IPS-18c (cell line): Measurements from ENCODE around the gene DDX1.

ENCODE experiments used
- H3K4me3 ChIP-seq: 2 replicates; pipeline ENCODE4 v1.7.0; 2013; ENCODE audit warnings: low read depth, mild to moderate bottlenecking, low read length, moderate library complexity; ENCODE audit not compliant: insufficient read depth
- H3K9me3 ChIP-seq: one replicate; pipeline ENCODE4 v1.6.1; 2013; ENCODE audit warnings: mild to moderate bottlenecking, low read length, moderate library complexity; ENCODE audit not compliant: control insufficient read depth, insufficient read depth

DDX1 gene

DNA sequence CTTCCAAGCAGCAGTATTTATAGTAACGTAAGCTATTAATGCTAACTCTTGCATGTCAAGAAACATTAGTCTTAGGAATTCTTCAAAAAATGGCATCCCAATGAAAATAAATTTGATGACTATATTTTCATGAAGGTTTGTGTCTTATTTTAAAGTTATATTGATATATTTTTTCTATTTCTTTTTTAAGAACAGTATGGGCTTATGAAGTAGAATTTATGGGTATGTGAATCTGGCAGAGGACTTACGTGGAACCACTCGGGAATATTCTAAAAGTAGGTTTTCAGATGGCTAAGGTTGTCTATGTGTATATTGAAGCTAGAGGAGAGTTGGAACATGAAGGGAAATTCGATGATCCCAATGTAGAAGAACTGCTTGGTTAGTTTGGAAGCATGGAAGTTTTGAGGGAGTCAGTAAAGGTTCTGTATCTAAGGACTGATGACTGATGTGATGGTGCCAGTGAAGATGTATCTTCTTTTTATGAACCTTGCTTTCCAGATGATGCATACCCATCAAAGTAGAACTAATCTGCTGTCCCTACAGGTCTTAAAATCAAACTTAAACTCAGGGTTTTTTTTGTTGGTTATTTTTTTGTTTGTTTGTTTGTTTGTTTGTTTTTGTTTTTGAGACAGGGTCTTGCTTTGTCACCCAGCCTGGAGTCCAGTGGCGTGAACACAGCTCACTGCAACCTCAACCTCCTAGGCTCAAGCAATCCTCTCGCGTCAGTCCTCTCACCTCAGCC lies 39.5 kb downstream of the DDX1 start:
- Histone ChIP-seq H3K4me3 (no peak overlapping the region), H3K9me3 (no peaks in the 10 kb centered on the region)

DNA sequence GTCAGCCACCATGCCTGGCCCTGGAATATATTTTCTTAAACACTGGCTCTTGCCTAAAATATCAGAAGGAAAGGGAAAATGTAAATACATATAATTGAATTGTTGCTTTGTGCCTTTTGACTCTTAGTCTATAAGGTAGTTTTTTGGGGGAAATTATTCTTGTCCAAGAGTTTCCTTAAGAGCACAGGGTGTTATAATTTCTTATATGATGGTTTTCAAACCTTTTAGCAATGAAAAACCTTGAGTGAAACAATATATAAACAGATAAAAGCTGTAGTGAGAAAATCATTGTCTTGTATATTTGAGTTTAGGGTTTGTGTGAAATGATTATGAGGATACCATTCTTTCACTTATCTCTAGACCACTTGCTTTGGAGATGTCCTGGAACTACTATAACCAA lies 40.2 kb downstream of the DDX1 start:
- no peak overlapping the region for H3K4me3 ChIP-seq

DNA sequence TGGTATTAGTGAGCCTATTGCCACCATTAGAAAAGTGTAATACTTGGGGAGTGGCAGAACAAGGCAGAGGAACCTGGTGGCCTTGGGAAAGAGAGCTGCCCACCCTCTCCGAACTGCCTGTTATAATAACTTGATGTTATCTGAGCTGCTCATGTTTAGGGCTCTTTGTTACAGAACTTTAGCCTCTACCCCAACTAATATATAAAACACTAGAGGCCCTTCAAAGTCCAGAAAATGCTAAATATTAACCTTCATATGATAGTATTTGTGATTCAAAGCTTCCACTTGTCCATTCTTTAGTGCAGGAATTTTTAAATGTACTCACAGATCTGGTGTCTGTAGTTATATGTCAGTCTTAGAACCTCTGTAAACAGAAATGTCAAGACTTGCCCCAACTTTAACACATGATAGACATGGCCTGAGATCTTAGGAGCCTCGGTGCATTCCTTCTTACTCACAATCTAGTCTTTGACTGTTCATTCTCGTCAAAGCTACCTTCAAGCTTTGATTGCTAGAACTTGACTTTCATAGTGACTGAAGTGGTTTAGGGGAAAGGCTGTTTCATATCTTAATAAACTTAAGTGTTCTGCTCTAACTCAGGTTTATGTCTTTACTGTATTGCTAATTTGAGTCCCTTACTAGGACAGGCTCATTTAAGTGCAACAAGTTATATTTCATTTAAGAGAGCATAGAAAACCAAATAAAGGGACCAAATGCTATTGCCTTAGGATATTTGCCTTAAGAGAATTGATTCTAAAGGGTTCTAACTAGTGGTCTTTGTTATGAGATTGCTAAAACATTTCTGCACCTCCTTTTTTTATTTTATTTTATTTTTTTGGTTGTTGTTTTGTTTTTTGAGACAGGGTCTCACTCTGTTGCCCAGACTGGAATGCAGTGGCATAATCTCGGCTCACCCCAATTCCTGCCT lies 41.6 kb downstream of the DDX1 start:
- no peaks in the 10 kb centered on the region for H3K9me3 ChIP-seq
- no peak overlapping the region for H3K4me3 ChIP-seq

More for the DNA sequence above, 40.2 kb downstream of the DDX1 start:
- H3K9me3 ChIP-seq, result no peaks in the 10 kb centered on the region

DNA sequence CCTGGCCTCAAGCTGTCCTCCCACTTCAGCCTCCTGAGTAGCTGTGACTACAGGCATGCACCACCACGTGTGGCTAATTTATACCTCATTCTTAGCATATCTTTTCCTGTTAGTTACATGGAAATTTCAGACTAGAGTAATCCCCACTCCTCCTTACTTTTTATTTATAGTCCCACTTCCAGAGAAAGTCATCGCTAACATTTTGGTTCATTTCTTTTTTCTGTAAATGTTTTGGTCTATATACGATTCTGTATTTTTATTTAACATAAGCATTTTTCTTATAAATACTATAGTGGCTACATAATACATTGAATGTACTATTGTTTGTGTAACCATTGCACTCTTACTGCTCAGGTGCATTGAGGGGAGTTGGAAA lies 42.3 kb downstream of the DDX1 start:
- Histone ChIP-seq H3K4me3 (no peak overlapping the region), H3K9me3 (no peaks in the 10 kb centered on the region)

- Histone ChIP-seq H3K9me3 (no peaks in the 10 kb centered on the region), H3K4me3 (no peak overlapping the region)
Measured at GRCh38 chr2:15634846-15635490, 43.3 kb downstream of the DDX1 start.

GRCh38 chr2:15636972-15637785 lies 45.5 kb downstream of the DDX1 start:
- H3K4me3 ChIP-seq, result no peak overlapping the region
- no peaks in the 10 kb centered on the region for H3K9me3 ChIP-seq

DNA sequence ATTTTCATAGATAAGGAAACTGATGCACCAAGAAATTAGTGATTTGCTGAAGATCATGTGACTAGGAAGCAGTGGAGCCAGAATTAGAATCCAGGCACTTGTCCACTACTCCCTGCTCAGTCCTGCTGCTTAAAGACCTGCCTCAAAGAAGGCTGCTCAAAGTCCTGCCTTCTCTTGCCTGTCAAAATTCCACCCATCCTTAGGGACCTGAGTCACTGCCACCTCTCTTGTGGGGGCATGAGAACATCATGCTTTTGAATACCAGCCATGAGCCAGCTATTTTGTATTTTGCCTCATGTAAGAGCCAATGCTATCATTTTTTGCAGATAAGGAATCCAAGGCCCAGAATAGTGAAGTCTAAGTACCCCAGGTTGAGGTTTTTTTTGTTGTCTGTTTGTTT lies 47.1 kb downstream of the DDX1 start:
- Histone ChIP-seq H3K9me3 (no peaks in the 10 kb centered on the region), H3K4me3 (no peak overlapping the region)

GRCh38 chr2:15639323-15640251 lies 47.9 kb downstream of the DDX1 start:
- H3K9me3 ChIP-seq, result no peaks in the 10 kb centered on the region
- H3K4me3 ChIP-seq, result no peak overlapping the region

DNA sequence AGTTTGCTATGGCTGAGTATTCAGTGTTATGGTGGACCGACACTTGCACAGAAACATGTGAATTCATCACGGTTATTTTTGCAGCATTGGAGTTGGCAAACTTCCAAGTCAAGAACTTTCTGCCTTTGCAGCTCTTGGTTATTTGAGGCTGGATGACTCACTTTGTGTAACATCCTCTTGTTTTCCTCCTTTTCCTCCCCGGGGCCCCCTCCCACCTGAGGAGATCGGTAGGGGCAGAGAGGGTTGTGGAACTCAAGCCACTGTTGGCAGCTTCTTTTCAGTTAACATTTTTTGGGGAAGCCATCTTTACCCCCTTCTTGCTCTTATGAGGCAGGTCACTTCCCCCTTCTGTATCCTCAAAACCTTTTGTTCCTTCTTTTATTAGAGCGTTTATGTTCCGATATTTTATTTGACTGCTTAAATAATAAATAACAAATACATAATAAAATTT lies 48.6 kb downstream of the DDX1 start:
- Histone ChIP-seq H3K4me3 (no peak overlapping the region), H3K9me3 (no peaks in the 10 kb centered on the region)

- Histone ChIP-seq H3K4me3 (no peak overlapping the region), H3K9me3 (no peaks in the 10 kb centered on the region)
Measured at GRCh38 chr2:15640784-15641183, 49.1 kb downstream of the DDX1 start.

DNA sequence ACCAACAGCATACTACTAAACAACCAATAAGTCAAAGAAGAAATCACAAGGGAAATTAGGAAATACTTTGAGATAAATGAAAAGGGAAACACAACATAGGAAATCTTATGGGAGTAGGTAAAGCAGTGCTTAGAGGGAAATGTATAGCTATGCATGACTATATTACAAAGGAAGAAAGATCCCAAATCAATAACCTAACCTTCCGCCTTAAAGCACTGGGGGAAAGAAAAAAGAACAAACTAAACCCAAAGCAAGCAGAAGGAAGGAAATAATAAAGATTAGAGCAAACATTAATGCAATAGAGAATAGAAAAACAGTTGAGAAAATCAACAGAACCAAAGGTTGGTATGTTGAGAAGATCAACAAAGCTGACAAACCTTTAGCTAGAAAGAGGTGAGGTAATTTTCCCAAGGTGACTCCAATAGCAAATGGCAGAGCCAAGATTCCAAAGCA lies 49.9 kb downstream of the DDX1 start:
- Histone ChIP-seq H3K4me3 (no peak overlapping the region), H3K9me3 (no peaks in the 10 kb centered on the region)

GRCh38 chr2:15642011-15642814 lies 50.5 kb downstream of the DDX1 start:
- no peak overlapping the region for H3K4me3 ChIP-seq

DNA sequence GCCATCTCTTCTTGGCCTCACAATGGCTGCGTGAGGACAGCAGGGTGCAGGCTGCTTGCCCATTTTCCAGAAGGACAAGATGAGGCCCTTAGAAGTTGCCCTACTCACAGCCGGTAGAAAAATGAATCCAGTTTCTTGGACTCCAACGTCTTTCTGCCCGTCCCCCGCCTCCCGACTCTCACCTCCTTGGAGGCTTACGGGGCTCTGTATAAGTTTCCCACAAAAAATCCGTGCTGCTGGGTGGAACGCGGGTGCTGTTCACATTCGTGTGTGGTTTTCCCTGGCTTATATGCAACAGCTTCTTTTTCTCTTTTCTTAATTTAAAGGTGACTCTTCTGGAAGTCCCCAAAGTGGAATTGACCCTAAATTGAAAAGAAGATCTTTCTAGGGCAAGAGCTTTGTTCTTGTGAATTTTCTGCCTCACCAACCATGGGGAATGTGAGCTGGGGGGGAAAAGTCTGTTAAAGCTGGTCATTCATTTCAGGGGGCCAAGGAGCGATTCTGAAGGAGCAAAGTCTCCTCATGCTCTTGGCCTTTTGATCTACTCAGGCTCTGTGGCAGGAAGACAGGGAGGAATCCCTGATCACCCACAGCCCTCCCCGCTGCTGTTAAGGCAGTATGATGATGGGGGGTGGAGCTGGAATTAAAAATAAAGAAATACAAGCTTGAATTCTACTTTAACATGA lies 51.3 kb downstream of the DDX1 start:
- Histone ChIP-seq H3K4me3 (no peak overlapping the region), H3K9me3 (no peaks in the 10 kb centered on the region)

More at GRCh38 chr2:15642011-15642814, 50.5 kb downstream of the DDX1 start:
- no peaks in the 10 kb centered on the region for H3K9me3 ChIP-seq

GRCh38 chr2:15643791-15644585 lies 52.3 kb downstream of the DDX1 start:
- Histone ChIP-seq H3K4me3 (no peak overlapping the region), H3K9me3 (no peaks in the 10 kb centered on the region)
